ENCODE results near the gene SKI. TPM values are rescaled to one million over a fixed set of nuclear protein-coding genes. Genes with fewer than 3 reads are reported as not detected.

SKI gene
- total RNA-seq, 1 experiment from 2014 or later: 89.5 TPM

GRCh38 chr1:2304282-2304681 is 76.2 kb downstream of the SKI start:
- H4K20me1 ChIP-seq (ENCODE audit: control insufficient read depth, insufficient read depth, insufficient read length): no peaks in the 10 kb centered on the region
- H3T11ph ChIP-seq (ENCODE audit: low read length): no peak overlapping the region
- no peak overlapping the region for H2AK5ac ChIP-seq (ENCODE audit: insufficient read length, low read length)
- no peak overlapping the region for H3K23ac ChIP-seq (ENCODE audit: insufficient read length, low read depth, low read length)
- no peaks in the 10 kb centered on the region for H3K4me1 ChIP-seq (ENCODE audit: insufficient read depth, low read length)
- H2AFZ ChIP-seq (ENCODE audit: low read length): no peak overlapping the region
- H2BK15ac ChIP-seq (ENCODE audit: low read depth, low read length): no peak overlapping the region
- Mint-ChIP-seq H3K27me3 (ENCODE audit: low read depth) (no peaks in the 10 kb centered on the region), H3K4me3 (no peak overlapping the region), H3K36me3 (ENCODE audit: insufficient read depth in 1 of 3, low read depth in 3 of 3) (peaks cover 22 to 53% (median 48%) of the 10 kb centered on the region in 3 experiments; a peak in 6 of 7 replicates), H3K4me1 (peaks cover 0 to 6% of the 10 kb centered on the region in 2 experiments; a peak in 2 of 4 replicates), H3K9me3 (no peaks in the 10 kb centered on the region), H3K27ac (no peak overlapping the region; a peak in 1 of 7 replicates)
- no peak overlapping the region for H3K27ac ChIP-seq (ENCODE audit: insufficient read length, low read depth, low read length)
- no peak overlapping the region for H4K8ac ChIP-seq (replicated peaks; ENCODE audit: insufficient read length, low read depth, low read length)
- no peaks in the 10 kb centered on the region for H3K23me2 ChIP-seq (ENCODE audit: insufficient read length, low read depth, low read length, poor library complexity, severe bottlenecking)
- no peaks in the 10 kb centered on the region for H3K9me3 ChIP-seq (ENCODE audit: control insufficient read depth, low read depth, low read length)
- H3K4ac ChIP-seq (ENCODE audit: low read depth, low read length): no peak overlapping the region
- peaks cover 5% of the 10 kb centered on the region; the same call in 1 of the 2 replicates for H3K79me2 ChIP-seq (ENCODE audit: insufficient read depth, low read length)
- no CpG with 5 or more reads among the region's 22 CpGs for WGBS (ENCODE audit: extremely low coverage, insufficient read length, low lambda C conversion rate)
- H2BK12ac ChIP-seq (ENCODE audit: insufficient read length, low read depth, low read length): no peak overlapping the region
- peaks cover 3% of the 10 kb centered on the region for H3K79me1 ChIP-seq (ENCODE audit: insufficient read depth, low read depth, low read length, poor library complexity, severe bottlenecking)
- no peak overlapping the region for H4K5ac ChIP-seq (ENCODE audit: insufficient read length, low read depth, low read length)
- H3K56ac ChIP-seq (ENCODE audit: insufficient read length, low read depth, low read length): no peak overlapping the region
- H4K91ac ChIP-seq (ENCODE audit: insufficient read length, low read depth, low read length): no peak overlapping the region
- H2BK20ac ChIP-seq (ENCODE audit: low read depth, low read length, poor library complexity, severe bottlenecking): no peak overlapping the region
- no peak overlapping the region for H3K18ac ChIP-seq (ENCODE audit: insufficient read length, low read depth, low read length)
- no peak overlapping the region for H3K4me2 ChIP-seq (ENCODE audit: insufficient read depth, insufficient read length, low read length)
- DNase-seq: no peak
- no peaks in the 10 kb centered on the region for H3K27me3 ChIP-seq (ENCODE audit: insufficient read depth, low read length)
- no peak overlapping the region for H3K9ac ChIP-seq (ENCODE audit: extremely low read depth, insufficient read length, low read length)
- no peak overlapping the region for H3K14ac ChIP-seq (ENCODE audit: insufficient read depth, low read length)
- H2BK120ac ChIP-seq (ENCODE audit: low read depth, low read length, poor library complexity, severe bottlenecking): no peak overlapping the region
- no peak for TF ChIP-seq CTCF (conservative IDR thresholded peaks at IDR 0.05)
- no peak overlapping the region for H2BK5ac ChIP-seq (ENCODE audit: insufficient read length, low read length)
